ENCODE measurements around the gene TTLL12. TPM values are rescaled to one million over a fixed set of nuclear protein-coding genes. Genes with fewer than 3 reads are reported as not detected.

The TTLL12 gene
- total RNA-seq, 1 experiment from 2014 or later = 100 TPM

DNA sequence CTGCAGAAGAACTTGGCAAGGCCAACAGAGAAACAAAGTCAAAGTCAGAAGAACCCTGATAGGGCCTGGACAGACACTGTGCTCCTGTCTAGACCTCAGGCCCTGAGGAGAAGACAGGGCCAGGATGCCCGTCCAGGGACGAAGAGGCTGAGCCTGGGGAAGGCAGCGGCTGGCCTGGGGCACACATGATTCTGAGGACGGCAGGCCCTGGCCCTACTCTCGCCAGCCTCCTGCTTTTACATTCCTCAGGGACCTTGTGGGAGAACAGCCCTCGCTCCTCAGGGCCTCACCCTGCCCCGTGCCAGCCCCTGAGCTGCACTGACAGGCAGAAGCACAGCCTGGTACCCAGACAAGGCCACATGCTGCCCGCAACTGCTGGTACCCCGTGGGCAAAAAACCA is 43.6 kb upstream of the TTLL12 start (continued):
- TF ChIP-seq, protein P1, sequence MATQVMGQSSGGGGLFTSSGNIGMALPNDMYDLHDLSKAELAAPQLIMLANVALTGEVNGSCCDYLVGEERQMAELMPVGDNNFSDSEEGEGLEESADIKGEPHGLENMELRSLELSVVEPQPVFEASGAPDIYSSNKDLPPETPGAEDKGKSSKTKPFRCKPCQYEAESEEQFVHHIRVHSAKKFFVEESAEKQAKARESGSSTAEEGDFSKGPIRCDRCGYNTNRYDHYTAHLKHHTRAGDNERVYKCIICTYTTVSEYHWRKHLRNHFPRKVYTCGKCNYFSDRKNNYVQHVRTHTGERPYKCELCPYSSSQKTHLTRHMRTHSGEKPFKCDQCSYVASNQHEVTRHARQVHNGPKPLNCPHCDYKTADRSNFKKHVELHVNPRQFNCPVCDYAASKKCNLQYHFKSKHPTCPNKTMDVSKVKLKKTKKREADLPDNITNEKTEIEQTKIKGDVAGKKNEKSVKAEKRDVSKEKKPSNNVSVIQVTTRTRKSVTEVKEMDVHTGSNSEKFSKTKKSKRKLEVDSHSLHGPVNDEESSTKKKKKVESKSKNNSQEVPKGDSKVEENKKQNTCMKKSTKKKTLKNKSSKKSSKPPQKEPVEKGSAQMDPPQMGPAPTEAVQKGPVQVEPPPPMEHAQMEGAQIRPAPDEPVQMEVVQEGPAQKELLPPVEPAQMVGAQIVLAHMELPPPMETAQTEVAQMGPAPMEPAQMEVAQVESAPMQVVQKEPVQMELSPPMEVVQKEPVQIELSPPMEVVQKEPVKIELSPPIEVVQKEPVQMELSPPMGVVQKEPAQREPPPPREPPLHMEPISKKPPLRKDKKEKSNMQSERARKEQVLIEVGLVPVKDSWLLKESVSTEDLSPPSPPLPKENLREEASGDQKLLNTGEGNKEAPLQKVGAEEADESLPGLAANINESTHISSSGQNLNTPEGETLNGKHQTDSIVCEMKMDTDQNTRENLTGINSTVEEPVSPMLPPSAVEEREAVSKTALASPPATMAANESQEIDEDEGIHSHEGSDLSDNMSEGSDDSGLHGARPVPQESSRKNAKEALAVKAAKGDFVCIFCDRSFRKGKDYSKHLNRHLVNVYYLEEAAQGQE (IDR thresholded peaks at IDR 0.05; ENCODE audit: low read depth) = no peak
- TF ChIP-seq RAD21 (IDR thresholded peaks at IDR 0.05; ENCODE audit: low read depth) = no peak

DNA sequence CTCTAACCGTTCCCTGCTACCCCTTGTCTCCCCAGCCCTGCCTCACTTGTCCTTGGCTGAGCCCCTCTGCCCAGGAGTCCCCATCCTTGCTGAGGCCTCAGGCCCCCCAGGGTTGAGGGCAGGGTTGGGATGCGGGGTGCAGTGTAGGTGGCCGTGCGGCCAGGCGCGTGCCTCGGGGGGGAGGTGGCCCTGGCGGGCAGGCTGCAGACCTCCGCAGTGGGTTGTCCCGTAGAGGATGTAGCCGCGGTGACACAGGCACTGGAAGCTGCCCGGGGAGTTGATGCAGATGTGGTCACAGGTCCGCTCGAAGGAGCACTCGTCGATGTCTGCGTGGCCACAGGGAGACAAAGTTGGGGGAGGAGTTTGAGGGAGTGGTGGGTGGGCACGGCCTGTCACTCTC is 41.9 kb upstream of the TTLL12 start:
- Histone ChIP-seq H2AFZ (ENCODE audit: low read depth, low read length, poor library complexity, severe bottlenecking) (no peak overlapping the region), H3K9me2 (ENCODE audit: insufficient read depth) (no peaks in the 10 kb centered on the region), H3K4me2 (ENCODE audit: low read length) (no peak overlapping the region), H3K9me3 (ENCODE audit: control insufficient read depth in 1 of 2, insufficient read depth in 1 of 2, low read depth in 1 of 2, low read length in 2 of 2) (no peaks in the 10 kb centered on the region), H3K4me3 (replicated peaks in 1 of 2; ENCODE audit: low read depth in 1 of 2, low read length in 2 of 2) (no peak overlapping the region), H3K36me3 (ENCODE audit: control insufficient read depth in 1 of 2, insufficient read depth in 2 of 2, low read length in 2 of 2) (no peaks in the 10 kb centered on the region), H3K4me1 (ENCODE audit: control insufficient read depth in 1 of 2, insufficient read depth in 2 of 2, low read length in 2 of 2) (peaks cover 0 to 7% of the 10 kb centered on the region in 2 experiments; a peak in 1 of 4 replicates), H3K27me3 (ENCODE audit: insufficient read depth, low read length) (no peaks in the 10 kb centered on the region), H3K27ac (ENCODE audit: low read depth, low read length) (no peak overlapping the region), H3K79me2 (ENCODE audit: insufficient read depth, low read length) (no peaks in the 10 kb centered on the region), H4K20me1 (ENCODE audit: insufficient read depth) (no peaks in the 10 kb centered on the region), H3K9ac (ENCODE audit: low read length) (no peak overlapping the region)
- intact Hi-C loops (cut with micrococcal nuclease) = no loop called here
- BruUV-seq (replicated peaks) = no TSS peak
- DNase-seq (ENCODE audit: low read depth, low spot score) (no peak), ATAC-seq (no peak)
- CTCF ChIA-PET = interaction anchor here (0.6 to 6.0 kb wide), 6 partner anchors 10 to 608 kb away, joined by 3 to 66 read pairs (median 4); partner anchors contain the start of genes SCUBE1 and TTLL12
- POLR2A ChIA-PET = interaction anchor here (1.0 to 1.5 kb wide), 2 partner anchors 41 to 146 kb away, joined by 3 read pairs; no protein-coding TSS in a partner anchor
- RAD21 ChIA-PET (ENCODE audit: low non-redundant PET in 1 of 2, low total read pairs in 2 of 2, uncharacterized antibody in 2 of 2, unreplicated experiment in 2 of 2) = interaction anchor here in 1 of 2 experiments (1.4 kb wide), 1 partner anchor 41 kb away, joined by 4 read pairs; the partner anchor contains the start of gene TTLL12
- no peak for TF ChIP-seq JUND (IDR thresholded peaks at IDR 0.05)
- TF ChIP-seq POLR2AphosphoS5 (IDR thresholded peaks at IDR 0.05; ENCODE audit: low read depth, low read length) = no peak
- TF ChIP-seq SRF (IDR thresholded peaks at IDR 0.05; ENCODE audit: low read depth) = no peak
- TF ChIP-seq CBX3 (IDR thresholded peaks at IDR 0.05; ENCODE audit: low read depth) = no peak
- TF ChIP-seq SIN3A (IDR thresholded peaks at IDR 0.05; ENCODE audit: low read depth) = no peak
- no peak for TF ChIP-seq RAD21 (IDR thresholded peaks at IDR 0.05; ENCODE audit: low read depth)

Measured in HCT116 (cell line).